Erythroblast (primary cell): Measurements from ENCODE around the gene RNASET2.

ENCODE experiments used
- GATA1 ChIP-seq: IDR thresholded peaks from 2 replicates; pipeline ENCODE4 v1.6.1; 2011; ENCODE audit warnings: low read depth, mild to moderate bottlenecking, control low read depth, low read length, moderate library complexity
- POLR2A ChIP-seq: IDR thresholded peaks from 2 replicates; pipeline ENCODE4 v1.6.1; 2011; ENCODE audit warnings: mild to moderate bottlenecking, low read length

GRCh38 chr6:166936079-166936787 lies 20.1 kb downstream of the RNASET2 start:
- TF ChIP-seq POLR2A (no peak), GATA1 (no peak)
